H7 (cell line): ENCODE measurements around the gene PRKCE. TPM values are rescaled to one million over a fixed set of nuclear protein-coding genes. Genes with fewer than 3 reads are reported as not detected.
"Not testable (repeated sequence)": the region's sequence is repeated elsewhere in the genome, so short reads cannot be mapped to it uniquely, and the experiment has no call there.

Experiments used
- DNase-seq: peaks from one replicate; pipeline ENCODE4 v3.0.0; 2012
- H3K27me3 ChIP-seq: 2 replicates; pipeline ENCODE4 v1.6.0; 2011; ENCODE audit warnings: mild to moderate bottlenecking, low read length; ENCODE audit not compliant: control insufficient read depth, insufficient read depth
- H3K36me3 ChIP-seq: replicated peaks from 2 replicates; pipeline ENCODE4 v1.5.1; 2011; ENCODE audit warnings: low read length; ENCODE audit not compliant: control insufficient read depth, insufficient read depth
- H3K4me3 ChIP-seq: 2 replicates; pipeline ENCODE4 v1.5.1; 2011; ENCODE audit warnings: low read depth, mild to moderate bottlenecking, control low read depth, low read length, moderate library complexity; ENCODE audit not compliant: insufficient read depth
- total RNA-seq: library from RNA; depleted of rRNA; stranded (reverse); fragments of >200 nt; shearing (Covaris generic); gene quantifications from 2 replicates; pipeline ENCODE4 v1.2.3, GENCODE V29; 2014

Gene PRKCE
- total RNA-seq, 1 experiment from 2014 or later: 1.2 TPM

GRCh38 chr2:45909677-45910191 is 258.3 kb downstream of the PRKCE start:
- Histone ChIP-seq H3K4me3 (no peak overlapping the region), H3K27me3 (no peaks in the 10 kb centered on the region), H3K36me3 (no peaks in the 10 kb centered on the region)
- no peak for DNase-seq

- Histone ChIP-seq H3K4me3 (no peak overlapping the region), H3K36me3 (no peaks in the 10 kb centered on the region), H3K27me3 (no peaks in the 10 kb centered on the region)
- no peak for DNase-seq
Observed at GRCh38 chr2:45910473-45911060, 259.1 kb downstream of the PRKCE start.

GRCh38 chr2:45911538-45911937 is 260.1 kb downstream of the PRKCE start:
- Histone ChIP-seq H3K4me3 (no peak overlapping the region), H3K27me3 (no peaks in the 10 kb centered on the region), H3K36me3 (no peaks in the 10 kb centered on the region)
- DNase-seq: no peak

- Histone ChIP-seq H3K27me3 (no peaks in the 10 kb centered on the region), H3K4me3 (no peak overlapping the region), H3K36me3 (no peaks in the 10 kb centered on the region)
- no peak for DNase-seq
Observed at GRCh38 chr2:45912109-45912508, 260.6 kb downstream of the PRKCE start.

GRCh38 chr2:45913539-45913938 is 262.1 kb downstream of the PRKCE start:
- H3K36me3 ChIP-seq: no peaks in the 10 kb centered on the region
- H3K4me3 ChIP-seq: no peak overlapping the region
- H3K27me3 ChIP-seq: no peaks in the 10 kb centered on the region
- DNase-seq: no peak

- no peaks in the 10 kb centered on the region for H3K27me3 ChIP-seq
- H3K36me3 ChIP-seq: no peaks in the 10 kb centered on the region
- H3K4me3 ChIP-seq: no peak overlapping the region
- DNase-seq: no peak
Observed at GRCh38 chr2:45915523-45915922, 264.0 kb downstream of the PRKCE start.

GRCh38 chr2:45917561-45918176 is 266.2 kb downstream of the PRKCE start:
- H3K4me3 ChIP-seq, H3K27me3 ChIP-seq, DNase-seq, H3K36me3 ChIP-seq: not testable (repeated sequence)

GRCh38 chr2:45918463-45919159 is 267.1 kb downstream of the PRKCE start:
- Histone ChIP-seq H3K36me3 (no peaks in the 10 kb centered on the region), H3K4me3 (no peak overlapping the region), H3K27me3 (no peaks in the 10 kb centered on the region)
- no peak for DNase-seq

- no peak overlapping the region for H3K4me3 ChIP-seq
- no peaks in the 10 kb centered on the region for H3K36me3 ChIP-seq
- no peaks in the 10 kb centered on the region for H3K27me3 ChIP-seq
- DNase-seq: no peak
Observed at GRCh38 chr2:45919160-45919650, 267.7 kb downstream of the PRKCE start.

- DNase-seq: no peak
- H3K27me3 ChIP-seq: no peaks in the 10 kb centered on the region
- no peaks in the 10 kb centered on the region for H3K36me3 ChIP-seq
- H3K4me3 ChIP-seq: no peak overlapping the region
Observed at GRCh38 chr2:45919711-45920111, 268.2 kb downstream of the PRKCE start.

GRCh38 chr2:45921921-45922320 is 270.4 kb downstream of the PRKCE start:
- no peaks in the 10 kb centered on the region for H3K36me3 ChIP-seq
- H3K27me3 ChIP-seq: no peaks in the 10 kb centered on the region

GRCh38 chr2:45922577-45922988 is 271.1 kb downstream of the PRKCE start:
- no peak overlapping the region for H3K4me3 ChIP-seq
- no peak for DNase-seq
- no peaks in the 10 kb centered on the region for H3K36me3 ChIP-seq
- no peaks in the 10 kb centered on the region for H3K27me3 ChIP-seq

More at GRCh38 chr2:45921921-45922320, 270.4 kb downstream of the PRKCE start:
- no peak for DNase-seq
- H3K4me3 ChIP-seq: no peak overlapping the region

- Histone ChIP-seq H3K36me3 (no peaks in the 10 kb centered on the region), H3K27me3 (no peaks in the 10 kb centered on the region), H3K4me3 (no peak overlapping the region)
- no peak for DNase-seq
Observed at GRCh38 chr2:45923701-45924100, 272.2 kb downstream of the PRKCE start.

- DNase-seq: no peak
- no peak overlapping the region for H3K4me3 ChIP-seq
- no peaks in the 10 kb centered on the region for H3K27me3 ChIP-seq
- H3K36me3 ChIP-seq: no peaks in the 10 kb centered on the region
Observed at GRCh38 chr2:45925026-45925425, 273.6 kb downstream of the PRKCE start.
